IPS-NIHi11 (cell line): ENCODE results near the gene DLG4.
A peak's percentile ranks its signal among the peaks of the same experiment; 100 is the strongest.

ENCODE experiments used
- DNase-seq: peaks from one replicate; pipeline ENCODE4 v3.0.0; 2012; ENCODE audit warnings: mixed read lengths, low spot score

The DLG4 gene

DNA sequence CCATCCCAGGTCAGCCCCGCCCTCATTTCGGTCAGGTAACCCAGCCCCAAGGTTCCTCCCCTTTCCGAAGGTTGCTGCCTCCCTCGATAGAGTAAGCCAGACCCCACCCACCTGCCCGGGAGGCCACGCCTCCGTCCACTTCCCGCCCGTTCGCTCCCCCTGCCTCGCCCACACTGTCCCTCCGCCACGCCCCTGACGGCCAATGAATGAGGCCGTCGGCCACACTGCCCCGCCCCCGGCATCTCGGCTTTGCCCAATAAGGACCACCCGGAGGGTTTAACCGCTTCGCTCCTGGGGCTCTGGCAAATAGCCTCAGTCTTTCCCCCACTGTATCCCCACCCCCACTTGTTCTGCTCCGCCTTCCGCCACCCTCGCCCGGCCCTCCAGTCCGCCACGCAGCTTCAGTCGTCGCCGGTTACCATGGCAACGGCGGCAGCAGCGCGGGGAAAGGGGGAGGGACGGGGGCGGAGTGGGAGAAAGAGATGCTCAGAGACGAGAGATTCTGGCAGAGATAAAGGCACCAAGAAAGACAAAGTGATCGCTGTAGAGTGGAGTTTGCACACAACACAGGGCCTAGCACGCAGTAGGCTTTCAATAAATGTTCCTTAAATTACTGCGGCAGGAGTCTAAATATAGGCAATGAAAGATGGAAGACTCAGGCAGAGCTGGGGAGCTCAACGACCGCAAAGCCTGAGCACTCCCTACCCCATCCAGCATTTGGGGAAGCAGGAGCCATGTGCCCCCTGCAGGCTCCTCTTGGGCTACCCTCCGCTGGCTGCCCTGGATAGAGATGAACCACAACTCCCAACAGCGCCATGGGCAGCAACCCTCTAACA, 5.1 kb downstream of the DLG4 start:
- DNase-seq, result peak; percentile 94

DNA sequence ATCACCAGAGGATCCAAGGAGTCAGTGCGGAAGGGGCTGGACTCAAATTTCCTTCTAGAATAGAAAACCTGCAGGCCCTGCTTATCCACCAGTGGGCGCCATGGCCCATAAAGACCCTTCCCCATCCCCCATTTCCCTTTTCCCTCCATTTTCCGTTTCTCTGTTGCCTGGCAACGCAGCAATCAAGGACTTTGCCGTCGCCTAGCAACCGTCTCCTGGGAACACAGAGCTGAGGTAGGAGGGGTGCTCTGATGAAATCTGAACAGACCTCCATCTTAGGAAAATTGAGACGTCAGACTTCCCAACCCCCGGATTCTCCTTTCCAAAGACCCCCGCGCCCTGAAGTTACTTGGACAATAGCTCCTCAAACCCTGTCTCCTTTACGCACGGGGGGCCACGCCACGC, 5.7 kb downstream of the DLG4 start:
- peak; percentile 82 for DNase-seq

DNA sequence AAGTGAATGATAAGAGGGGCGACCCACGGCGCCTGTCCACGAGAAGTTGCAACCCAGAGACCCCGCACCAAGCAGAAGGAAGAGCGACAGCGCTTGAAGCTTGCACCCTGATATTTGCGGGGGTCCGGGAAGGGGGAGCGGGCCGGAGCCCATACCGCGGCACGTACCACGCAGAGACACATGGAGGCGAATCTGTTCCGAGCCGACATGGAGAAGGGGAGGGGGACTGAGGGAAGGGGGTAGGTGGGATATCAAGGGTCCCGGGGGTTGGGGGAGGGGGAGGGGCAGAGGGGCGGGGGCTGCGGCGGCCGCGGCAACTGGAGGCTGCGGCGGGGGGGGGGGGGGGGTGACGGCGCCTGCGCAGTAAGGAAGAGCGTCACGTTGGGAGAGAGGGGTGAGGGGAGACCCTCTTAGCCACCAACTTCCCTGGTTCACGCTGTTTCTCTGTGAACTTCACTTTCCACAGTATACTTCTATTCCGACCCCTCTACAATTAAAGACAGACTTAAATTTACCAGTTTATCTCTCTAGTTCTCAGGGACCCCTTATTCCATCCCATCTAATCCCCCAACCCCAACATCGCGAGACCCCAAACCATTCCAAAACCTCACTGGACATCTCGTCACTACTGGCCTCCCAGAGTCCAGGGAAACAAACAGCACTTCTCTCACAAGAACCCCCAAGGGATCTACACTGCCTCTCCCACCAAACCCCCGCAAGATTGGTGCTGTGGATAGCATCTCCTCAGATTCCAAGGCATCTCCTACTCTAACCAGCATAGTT, 8.0 kb downstream of the DLG4 start:
- DNase-seq, result no peak

DNA sequence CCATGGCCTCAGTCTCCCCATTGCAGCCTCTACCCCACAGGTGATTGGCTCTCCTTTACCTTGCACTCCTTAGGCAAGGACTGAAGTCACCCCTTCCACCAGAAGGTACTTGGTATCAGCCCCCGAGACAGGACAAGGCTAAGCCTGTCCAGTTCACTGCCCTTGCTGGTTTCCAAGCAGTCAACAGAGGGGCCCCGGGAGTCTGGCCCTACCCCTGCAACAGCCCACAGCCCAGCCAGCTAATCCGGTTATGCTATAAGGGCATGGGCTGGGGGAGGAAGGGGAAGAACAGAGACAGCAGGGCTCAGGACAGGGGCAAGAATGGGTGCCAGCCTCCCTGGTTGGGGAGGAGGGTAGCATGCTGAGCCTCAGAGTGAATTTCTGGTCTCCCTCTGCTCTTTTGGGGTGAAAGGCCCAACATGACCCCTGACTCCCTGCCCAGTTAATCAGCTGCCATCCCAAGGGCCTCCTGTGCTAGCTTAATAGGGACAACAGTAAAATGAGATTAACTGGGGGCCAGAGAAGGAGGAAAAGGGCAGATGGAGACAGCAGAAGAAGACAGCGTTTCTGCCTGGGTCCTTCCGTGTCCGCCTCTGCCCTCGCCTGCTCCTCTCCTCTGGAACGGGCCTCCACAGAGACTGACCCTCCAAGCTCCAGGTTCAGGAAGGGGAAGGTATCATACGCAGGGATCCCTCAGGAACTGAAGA, 10.7 kb downstream of the DLG4 start:
- no peak for DNase-seq

DNA sequence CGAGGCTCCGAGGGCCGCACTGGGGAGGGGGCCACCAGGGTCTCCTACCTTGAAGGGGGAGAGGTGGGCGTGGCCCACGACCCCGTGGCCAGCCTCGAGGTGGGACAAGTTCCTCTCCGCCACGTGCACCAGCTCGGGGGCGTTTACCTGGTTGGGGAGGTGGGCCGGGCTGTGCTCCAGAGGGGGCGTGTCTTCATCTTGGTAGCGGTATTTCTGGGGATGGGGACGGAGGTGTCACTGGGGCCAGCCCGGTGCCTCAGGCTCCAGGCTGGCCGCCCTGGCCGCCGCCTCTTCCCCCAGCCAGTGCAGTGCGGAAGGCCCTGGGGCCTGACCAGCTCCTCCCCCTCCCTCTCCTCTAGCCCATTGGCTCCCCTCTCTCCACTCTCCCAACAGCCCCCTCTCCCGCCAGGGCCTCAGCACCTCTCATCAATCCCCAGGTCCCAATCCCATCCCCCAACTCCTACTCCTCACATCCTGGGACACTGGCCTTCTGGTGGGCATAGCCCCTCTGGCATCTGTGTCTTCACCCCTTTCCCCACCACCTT, 11.5 kb downstream of the DLG4 start:
- DNase-seq, result peak; percentile 42

DNA sequence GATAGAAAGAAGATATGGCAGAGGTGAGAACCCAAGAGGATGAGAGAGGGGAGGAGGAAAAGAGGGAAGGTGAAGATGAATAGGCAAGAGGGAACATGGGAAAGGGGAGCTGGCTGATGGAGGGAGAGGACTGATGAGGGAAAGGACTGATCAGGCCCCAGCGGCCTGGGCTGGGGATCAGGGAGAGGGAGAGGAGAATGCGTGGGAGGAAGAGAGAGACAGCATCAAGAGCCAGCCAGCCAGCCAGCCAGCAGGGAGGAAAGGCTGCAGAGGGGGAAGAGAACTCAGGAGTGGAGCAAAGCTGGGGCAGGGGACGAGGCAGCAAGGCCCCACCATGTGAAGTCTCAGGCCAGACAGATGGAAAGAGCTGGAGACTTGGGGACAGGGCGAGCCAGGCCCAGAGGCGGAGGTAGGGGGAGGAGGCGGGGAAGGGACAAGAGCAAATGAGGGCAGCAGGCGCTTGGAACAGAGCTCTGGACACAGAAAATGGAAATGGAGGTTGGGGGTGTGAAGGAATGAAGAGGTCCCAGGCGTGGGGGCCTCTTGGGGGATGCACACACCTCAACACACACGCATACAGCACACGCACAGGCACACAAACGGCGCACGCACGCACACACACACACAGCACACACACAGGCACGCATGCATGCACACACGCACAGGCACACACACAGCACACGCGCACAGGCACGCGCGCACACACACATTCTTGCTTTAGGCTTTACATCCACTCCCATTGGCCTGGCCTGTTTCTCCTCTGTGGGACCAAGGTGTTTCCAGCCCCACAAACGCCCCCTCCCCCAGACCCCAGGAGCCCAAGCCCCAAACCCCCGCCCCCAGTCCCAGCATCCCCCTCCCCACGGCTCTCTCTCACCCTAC, 12.3 kb downstream of the DLG4 start:
- no peak for DNase-seq

DNA sequence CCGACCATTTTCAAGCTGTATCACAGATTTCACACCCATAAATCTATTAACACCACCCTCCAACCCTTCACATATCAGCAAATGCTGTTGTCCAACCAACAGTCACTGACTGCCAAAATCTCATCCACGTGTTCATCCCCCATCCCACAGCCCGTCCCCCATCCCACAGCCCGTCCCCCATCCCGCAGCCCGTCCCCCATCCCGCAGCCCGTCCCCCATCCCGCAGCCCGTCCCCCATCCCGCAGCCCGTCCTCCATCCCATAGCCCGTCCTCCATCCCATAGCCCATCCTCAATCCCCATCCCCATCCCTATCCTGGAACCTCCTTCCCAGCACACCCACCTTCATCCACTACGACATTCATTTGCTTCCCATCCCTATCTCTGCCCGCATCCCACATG, 14.1 kb downstream of the DLG4 start:
- no peak for DNase-seq

DNA sequence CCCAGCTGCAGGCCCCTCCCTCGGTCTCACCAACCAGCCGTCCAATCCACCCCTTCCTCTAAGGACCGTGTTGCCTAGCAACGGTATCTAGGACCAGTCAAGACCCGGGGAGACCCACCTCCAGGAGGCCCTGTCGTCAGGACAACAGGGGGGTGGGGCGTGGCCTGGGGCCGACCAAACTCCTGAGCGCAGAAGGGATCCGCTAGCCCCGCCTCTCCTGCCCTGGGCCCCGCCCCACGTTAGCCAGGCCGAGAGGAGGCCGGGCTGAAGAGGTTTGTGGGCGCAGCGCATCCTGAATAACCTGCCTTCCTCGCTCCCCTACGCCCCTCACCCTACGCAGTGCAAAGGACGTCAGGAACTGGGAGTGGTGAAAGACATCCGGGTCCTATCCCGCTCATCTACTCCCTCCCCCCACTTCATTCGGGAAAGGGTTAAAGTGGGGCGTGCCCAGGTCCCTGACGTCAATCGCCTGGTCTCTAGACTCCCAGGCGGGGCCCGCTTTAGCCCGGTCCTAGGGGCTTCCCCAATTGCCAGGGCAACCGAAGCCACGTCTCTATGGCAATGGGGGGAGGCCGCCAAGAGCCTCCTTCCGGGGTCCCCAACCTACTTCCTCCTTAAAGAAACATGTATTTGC, 14.7 kb downstream of the DLG4 start:
- peak; percentile 96 for DNase-seq

DNA sequence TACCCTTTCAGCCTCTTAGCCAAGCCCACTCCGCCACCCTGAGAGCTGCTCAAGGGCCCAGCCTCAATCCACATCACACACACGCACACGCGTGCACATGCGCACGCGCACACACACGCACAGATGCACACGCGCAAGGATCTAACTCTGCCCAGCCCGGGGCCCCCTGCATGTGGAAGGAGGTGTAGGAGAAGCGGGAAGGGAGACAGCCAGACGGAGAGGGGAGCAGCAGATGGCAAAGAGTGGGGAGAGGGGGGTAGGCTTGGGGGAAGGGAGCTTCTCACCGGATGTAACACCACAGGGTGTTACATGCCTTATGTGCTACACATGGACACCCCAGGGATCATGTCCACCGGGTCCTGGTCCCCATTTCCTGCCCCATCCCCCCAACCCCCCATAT, 15.3 kb downstream of the DLG4 start:
- no peak for DNase-seq

DNA sequence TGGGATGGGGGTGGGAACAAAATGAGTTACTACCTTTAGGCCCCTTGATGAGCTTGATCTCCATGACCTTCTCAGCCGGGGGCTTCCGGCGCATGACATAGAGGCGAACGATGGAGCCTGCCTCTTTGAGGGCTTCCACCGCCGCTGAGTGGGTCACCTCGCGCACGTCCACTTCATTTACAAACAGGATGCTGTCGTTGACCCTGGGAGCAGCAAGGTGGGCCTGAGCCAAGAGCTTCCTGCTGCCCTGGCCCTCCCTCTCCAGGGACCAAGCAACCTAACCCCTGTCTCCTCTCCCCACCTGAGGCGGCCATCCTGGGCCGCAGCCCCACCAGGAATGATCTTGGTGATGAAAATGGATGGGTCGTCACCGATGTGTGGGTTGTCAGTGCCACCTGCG, 16.2 kb downstream of the DLG4 start:
- no peak for DNase-seq

DNA sequence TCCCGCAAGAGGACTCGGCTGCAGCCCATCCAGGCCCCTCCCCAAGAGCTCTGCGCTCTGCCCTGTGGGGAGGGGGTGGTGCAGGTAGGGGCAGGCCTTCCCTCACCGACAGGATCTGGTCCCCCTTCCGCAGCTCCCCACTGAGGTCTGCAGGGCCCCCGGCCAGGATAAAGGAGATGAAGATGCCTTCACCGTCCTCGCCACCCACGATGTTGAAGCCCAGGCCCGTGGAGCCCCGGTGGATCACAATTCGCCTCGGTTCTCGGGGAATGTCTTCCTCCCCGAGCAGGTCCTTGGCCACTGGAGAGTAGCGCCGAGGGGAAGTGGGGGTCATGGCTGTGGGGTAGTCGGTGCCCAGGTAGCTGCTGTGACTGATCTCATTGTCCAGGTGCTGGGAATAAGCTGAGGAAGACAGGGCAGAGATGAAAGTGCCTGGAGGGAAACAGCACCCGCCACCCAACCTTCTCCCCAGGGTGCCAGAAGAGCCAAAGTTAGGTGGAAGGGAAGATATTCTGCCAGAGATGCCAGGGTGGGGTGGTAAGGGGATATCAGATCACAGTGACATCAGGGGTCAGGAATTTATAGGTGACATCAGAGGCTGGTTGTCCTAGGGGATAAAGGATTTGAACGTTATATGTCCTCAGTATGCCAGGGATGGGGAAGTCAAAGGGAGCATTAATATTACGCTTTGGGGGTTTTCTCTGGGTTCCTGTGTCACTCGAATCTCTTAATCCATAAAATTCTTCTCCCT, 22.8 kb downstream of the DLG4 start:
- no peak for DNase-seq

DNA sequence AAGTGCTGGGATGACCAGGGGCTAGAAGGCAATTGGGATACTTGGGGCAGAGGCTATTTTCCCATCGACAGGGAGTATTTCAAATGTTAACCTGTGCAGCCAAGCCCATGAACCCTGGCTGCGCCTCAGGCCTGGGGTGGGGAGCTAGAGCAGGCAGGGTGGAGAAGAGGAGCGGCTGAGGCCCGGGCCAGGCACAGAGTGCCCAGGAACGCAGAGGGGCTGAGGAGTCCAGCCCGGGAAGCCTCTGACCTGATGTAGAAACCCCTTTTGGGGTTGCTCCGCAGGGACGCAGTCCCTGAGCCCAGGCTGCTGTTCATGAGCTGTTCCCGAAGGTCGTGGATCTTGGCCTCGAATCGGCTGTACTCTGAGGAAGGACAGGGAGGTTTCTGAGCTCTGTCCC, 23.7 kb downstream of the DLG4 start:
- no peak for DNase-seq

DNA sequence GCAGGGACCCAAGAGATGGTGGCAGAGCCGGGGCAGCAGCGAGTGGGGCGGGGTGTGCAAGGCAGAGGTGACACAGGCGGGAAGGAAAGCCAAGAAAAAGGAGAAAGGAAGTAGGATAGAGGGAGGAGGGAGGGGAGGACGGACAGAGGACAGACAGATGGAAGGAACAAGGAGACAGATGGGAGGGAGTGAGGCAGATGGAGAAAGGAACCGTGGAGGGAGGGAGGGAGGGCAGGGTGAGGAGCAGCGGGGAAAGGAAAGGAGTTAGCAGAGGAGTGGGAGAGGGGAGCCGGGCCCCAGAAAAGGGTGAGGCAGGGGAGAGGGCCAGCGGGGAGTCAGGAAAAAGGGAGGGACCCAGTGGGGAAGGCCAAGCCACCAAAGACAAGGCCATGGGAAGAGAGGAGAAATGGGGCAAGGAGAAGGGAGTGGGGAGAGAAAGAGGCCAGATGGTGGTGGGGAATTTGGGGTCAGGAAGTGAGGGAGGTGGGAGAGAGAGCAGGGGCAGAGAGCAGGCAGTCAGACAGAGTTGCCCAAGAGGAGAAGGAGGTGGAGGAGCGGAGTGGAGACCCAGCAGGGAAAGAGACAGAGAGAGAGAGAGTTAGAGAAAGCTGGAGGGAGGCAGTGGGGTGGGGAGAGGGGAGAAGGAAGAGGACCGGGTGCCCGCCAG, 27.2 kb downstream of the DLG4 start:
- no peak for DNase-seq

DNA sequence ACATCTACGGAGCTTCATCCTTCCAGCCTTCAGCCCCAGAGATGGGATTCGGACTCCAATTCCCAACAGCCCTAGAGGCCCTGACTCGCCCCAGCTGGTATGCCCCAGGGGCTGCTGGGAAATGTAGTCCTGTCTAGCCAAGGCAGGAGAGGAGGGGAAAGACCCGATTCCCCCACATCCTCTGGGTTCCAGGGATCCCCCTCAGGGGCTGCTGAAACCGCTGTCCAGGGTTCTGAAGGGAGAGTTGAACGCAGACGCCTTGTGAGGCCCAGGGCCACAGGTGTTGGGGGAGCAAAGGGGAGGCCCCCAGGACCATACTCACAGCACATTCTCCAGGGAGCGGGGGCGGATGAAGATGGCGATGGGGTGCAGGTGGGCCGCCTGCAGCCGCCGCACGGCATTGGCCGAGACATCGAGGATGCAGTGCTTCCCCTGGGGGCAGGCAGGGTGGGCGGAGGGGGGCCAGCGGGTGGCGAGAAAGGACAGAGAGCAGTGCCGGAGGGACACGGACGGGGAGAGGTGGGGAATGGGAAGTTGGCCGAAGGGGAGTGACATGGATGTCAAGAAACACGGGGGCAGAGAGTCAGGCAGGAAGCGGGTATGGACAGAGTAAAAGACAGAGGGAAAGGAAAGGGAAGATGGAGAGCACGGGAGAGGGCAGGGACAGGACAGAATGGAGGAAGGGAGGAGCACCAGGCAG, 27.9 kb downstream of the DLG4 start:
- peak; percentile 92 for DNase-seq

DNA sequence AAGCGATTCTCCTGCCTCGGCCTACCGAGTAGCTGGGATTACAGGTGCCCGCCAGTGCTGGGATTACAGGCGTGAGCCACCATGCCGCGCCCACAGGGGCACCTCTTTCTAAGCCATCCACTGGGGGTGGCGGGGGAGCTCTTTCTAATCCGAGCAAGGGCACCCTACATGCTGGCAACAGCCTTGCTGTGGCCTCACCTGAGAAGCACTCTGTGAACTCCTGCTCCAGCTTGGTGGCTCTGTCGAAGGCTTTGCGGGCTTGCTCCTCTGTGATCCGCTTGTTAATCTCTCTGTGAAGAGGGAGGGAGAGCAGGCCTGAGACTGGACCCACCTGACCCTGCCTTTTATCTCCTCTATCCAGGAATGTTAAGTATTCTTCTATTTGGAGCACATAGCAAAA, 28.6 kb downstream of the DLG4 start:
- no peak for DNase-seq

DNA sequence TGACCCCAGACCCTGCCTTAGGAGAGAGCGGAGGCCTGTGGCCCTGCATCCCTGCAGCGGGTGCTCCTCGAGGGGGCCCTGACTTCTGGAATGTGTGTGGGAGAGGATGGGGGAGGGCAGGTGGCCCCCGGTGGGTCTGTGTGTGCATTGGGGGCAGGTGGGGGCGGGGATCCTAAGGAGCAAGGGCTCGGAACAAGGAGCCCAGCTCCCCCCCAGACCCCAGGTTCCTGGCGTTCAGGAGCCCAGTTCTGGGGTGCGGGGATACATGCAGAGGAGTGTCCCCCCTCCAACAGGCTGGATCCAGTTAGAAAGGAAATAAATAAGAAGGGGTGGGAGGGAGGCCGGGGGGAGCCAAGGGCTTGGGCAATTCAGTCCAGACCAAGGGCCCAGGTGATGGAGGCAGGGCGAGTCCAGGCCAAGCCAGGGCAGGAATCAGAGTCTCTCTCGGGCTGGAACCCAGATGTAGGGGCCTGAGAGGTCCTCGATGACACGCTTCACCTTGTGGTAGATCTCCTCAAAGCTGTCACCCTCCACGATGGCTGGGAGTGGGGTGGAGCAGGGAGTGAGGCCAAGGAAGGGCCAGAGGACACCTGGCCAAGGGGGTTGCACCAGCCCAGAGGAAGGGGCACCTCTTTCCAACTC, 29.2 kb downstream of the DLG4 start:
- no peak for DNase-seq

DNA sequence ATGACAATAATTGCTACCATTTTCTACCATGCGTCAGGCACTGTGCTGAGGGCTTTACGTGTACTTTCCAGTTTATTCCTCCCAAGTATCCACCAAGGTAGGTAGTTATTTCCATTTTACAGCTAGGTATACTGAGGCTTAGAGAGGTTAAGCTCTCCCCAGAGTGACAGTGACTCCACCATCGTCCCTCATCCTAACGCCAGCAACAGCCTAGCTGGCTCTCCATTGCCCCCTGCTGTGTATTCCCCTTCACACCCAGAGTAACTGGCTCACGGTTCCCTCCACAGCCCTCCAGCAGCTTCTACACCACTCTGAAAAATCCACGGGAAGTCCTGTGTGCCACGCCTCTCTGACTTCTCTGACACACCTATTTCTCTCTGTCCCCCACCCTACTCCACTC, 33.4 kb downstream of the DLG4 start:
- DNase-seq, result no peak

DNA sequence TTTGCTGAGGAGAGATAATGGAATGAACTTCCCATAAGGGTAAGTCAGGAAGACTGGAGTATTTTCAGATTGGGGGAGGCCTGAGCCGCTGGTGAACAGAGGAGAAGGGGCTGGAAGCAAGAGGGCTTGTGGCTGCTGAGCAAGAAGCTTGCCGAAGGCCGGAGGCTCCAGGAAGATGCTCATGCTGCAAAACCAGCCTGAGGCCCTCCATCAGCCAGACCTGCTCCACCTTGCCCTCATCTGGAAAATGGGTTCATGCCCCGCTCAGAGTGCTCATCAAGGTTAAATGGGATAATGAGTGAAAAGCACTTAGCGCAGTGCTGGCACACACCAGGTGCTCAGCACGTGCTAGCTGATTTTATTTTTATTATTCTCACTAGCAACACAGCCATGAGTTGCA, 35.0 kb downstream of the DLG4 start:
- no peak for DNase-seq

DNA sequence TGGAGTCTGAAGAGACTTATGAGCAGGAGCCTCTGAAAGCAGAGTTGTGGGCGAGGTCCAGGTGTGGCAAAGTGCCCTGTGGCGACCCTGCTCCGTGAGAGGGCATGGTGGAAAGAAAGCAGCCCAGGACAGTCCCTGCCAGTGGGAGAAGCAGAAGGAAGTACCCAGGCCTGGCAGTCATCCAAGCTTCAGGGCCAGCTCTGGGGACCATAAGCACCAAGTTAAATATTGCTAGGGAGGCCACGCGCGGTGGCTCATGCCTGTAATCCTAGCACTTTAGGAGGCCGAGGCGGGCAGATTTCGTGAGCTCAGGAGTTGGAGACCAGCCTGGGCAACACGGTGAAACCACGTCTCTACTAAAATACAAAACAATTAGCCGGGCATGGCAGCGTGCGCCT, 35.5 kb downstream of the DLG4 start:
- no peak for DNase-seq
